Measurements from ENCODE around the gene SMTNL2. TPM values are rescaled to one million over a fixed set of nuclear protein-coding genes. Genes with fewer than 3 reads are reported as not detected.

The SMTNL2 gene
- total RNA-seq, result under 1 TPM in 3 of 6 experiments, not detected in 3; 0.12 to 0.25 (median 0.14) TPM
- long read RNA-seq, result 0 reads

DNA sequence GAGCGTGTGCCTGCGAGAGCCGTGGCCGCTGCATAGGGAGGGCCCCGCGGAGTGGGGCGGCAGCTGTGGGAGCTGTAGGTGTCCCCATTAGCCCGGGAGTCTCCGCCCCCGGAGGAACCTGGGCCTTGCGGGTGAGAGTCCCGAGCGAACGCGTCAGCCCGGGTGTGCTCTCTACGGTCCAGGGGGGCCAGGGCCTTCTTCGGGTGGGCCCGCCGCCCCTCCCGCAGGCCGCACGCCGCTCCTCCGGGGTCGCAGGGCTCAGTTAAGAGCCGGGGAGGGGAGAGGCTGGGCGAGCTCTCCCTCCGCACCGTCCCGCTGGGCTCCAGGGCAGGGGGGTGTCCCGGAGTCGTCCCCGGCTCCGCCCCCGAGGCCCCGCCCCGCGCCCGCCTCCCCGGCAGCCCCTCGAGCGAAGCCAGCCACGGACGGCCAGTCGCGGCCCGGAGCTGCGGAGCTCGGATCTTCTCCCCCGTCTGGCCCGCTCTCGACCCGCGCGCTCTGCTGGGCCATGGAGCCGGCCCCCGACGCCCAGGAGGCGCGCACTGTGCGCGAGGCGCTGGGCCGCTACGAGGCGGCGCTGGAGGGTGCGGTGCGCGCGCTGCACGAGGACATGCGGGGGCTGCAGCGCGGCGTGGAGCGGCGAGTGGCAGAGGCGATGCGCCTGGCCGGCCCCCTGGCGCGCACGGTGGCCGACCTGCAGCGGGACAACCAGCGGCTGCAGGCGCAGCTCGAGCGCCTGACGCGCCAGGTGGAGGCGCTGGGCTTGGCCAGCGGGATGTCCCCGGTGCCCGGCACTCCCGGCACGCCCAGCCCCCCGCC is at the start of gene SMTNL2:
Gene SMTNL2 (plus strand): TSS at position 429 of the 816 bp plus-strand sequence. CDS start 77 bp downstream, at position 506.
- no peak for DNase-seq
- Histone ChIP-seq H3K27me3 (peaks cover 6 to 7% of the 10 kb centered on the region in 2 donors), H3K9me3 (no peaks in the 10 kb centered on the region), H3K4me3 (peak within 1 kb of the TSS; percentile 21 to 36 (median 33)), H3K27ac (no peak within 1 kb of the TSS), H3K36me3 (no peaks in the 10 kb centered on the region), H3K4me1 (peaks cover 0 to 10% (median 3%) of the 10 kb centered on the region in 4 donors)
- TF ChIP-seq, protein P1, sequence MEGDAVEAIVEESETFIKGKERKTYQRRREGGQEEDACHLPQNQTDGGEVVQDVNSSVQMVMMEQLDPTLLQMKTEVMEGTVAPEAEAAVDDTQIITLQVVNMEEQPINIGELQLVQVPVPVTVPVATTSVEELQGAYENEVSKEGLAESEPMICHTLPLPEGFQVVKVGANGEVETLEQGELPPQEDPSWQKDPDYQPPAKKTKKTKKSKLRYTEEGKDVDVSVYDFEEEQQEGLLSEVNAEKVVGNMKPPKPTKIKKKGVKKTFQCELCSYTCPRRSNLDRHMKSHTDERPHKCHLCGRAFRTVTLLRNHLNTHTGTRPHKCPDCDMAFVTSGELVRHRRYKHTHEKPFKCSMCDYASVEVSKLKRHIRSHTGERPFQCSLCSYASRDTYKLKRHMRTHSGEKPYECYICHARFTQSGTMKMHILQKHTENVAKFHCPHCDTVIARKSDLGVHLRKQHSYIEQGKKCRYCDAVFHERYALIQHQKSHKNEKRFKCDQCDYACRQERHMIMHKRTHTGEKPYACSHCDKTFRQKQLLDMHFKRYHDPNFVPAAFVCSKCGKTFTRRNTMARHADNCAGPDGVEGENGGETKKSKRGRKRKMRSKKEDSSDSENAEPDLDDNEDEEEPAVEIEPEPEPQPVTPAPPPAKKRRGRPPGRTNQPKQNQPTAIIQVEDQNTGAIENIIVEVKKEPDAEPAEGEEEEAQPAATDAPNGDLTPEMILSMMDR (IDR thresholded peaks at IDR 0.05), result no peak
- TF ChIP-seq POLR2A (IDR thresholded peaks at IDR 0.05), result no peak
- WGBS (ENCODE audit: insufficient coverage, low coverage, low lambda C conversion rate, missing lambda C conversion rate), result 5% methylated on average over 8 of the region's 100 CpGs
- ATAC-seq, result peak; percentile 5 to 41 (median 14)
- intact Hi-C loops (cut with DNase I), result no loop called here

DNA sequence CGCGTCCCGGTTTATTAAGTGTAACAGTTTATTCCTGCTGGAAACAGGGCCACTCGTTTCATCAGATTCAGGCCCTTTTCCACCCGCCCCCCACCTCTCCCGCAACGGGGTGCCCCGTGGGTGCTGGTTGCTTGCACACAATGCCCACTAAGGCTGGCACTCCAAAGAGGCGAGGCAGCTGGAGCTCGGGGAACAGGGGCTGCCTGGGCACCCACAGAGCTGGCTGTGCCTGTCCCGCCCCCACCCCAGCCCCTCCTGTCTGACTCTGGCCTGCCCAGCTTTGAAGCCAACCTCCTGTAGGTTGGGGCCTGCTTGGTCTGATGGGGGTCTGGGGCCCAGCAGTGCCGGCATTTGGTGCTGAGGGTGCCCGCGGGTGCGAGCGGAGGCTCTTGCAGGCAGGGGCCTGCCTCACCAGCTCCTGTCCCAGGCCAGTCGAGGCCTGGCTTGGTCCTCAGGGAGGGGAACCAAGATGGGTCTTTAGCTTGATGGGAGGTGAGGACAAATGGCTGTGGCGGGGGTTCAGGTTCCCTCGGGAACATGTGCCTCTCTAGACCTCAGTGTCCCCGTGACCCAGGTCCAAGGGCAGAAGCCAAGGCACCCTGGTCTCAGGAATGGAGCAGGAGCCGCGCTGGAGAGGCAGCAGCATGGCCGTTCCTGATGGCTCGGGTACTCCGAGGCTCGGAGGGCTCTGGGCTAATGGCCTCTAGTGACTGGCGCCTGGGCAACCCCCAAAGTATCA is 49.2 kb upstream of the SMTNL2 start:
- H3K4me1 ChIP-seq, result peaks cover 0 to 22% (median 7%) of the 10 kb centered on the region in 4 donors
- intact Hi-C loops (cut with DNase I), result no loop called here
- no peak overlapping the region for H3K4me3 ChIP-seq
- no peaks in the 10 kb centered on the region for H3K9me3 ChIP-seq
- H3K27ac ChIP-seq, result no peak overlapping the region
- TF ChIP-seq, protein P1 (IDR thresholded peaks at IDR 0.05), result no peak
- no peak for TF ChIP-seq POLR2A (IDR thresholded peaks at IDR 0.05)
- H3K36me3 ChIP-seq, result peaks cover 0 to 9% (median 2%) of the 10 kb centered on the region in 4 donors
- DNase-seq (peak in 2 of 3 donors; percentile 24 to 55), ATAC-seq (no peak)
- 72% methylated on average over 8 of the region's 27 CpGs for WGBS (ENCODE audit: insufficient coverage, low coverage, low lambda C conversion rate, missing lambda C conversion rate)
- no peaks in the 10 kb centered on the region for H3K27me3 ChIP-seq

DNA sequence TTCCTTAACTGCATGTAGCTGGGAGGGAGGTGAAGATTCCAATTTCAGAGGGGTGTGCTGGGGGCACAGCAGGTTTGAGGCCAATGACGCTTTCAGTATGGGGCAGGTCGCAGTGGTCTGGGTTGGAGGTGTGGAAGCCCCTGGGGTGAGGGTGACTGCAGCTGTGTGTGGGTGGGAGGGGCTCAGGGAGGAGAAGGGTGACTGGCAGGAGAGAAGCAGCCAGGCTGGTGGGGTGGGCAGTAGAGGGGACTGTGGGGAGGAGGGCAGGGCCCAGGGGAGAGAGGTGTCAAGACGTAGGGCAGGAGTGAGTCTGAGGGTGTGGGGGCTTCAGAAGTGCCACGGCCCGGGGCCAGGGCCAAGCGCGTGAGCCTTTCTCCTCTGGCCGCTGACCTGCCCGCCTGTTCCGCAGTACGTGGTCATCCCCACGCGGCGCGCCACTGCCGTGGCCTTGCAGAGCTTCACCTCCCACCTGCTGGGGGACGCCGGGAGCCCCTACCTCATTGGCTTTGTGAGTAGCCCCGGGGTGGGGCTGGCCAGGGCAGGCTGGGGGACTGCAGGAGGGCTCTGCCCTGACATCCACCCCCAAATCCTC is 48.6 kb upstream of the SMTNL2 start:
- TF ChIP-seq, protein P1 (IDR thresholded peaks at IDR 0.05), result no peak
- no peak for TF ChIP-seq POLR2A (IDR thresholded peaks at IDR 0.05)
- ATAC-seq (no peak), DNase-seq (peak in 1 of 3 donors; percentile 58)
- Histone ChIP-seq H3K27ac (no peak overlapping the region), H3K9me3 (no peaks in the 10 kb centered on the region), H3K4me1 (peaks cover 0 to 22% (median 7%) of the 10 kb centered on the region in 4 donors), H3K36me3 (peaks cover 0 to 11% (median 2%) of the 10 kb centered on the region in 4 donors), H3K27me3 (no peaks in the 10 kb centered on the region), H3K4me3 (no peak overlapping the region)
- intact Hi-C loops (cut with DNase I), result no loop called here
- 68% methylated on average over 5 of the region's 19 CpGs for WGBS (ENCODE audit: insufficient coverage, low coverage, low lambda C conversion rate, missing lambda C conversion rate)

DNA sequence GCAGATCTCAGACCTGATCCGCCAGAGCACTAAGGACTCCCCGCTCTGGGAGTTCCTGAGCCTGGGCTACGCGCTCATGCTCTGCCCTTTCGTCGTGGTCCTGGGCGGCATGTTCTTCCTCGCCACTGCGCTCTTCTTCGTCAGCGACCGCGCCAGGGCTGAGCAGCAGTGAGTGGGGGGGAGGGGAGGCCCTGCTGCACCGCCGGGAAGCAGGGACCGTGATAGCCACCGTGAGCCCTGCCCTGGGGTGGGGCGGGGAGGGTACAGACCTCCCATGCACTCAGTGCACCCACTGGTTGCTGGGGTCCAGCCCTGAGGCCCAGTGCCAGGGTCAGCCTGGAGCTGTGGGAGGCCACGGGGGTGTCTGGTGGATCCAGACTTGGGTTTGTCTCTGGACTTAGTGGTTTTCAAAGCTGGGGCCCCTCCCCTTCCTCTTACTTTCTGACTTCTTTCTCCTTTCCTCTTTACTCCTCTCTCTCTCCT is 48.0 kb upstream of the SMTNL2 start:
- DNase-seq, result peak in 1 of 3 donors; percentile 58
- H3K9me3 ChIP-seq, result no peaks in the 10 kb centered on the region
- TF ChIP-seq POLR2A (IDR thresholded peaks at IDR 0.05), result no peak
- TF ChIP-seq, protein P1 (IDR thresholded peaks at IDR 0.05), result no peak
- WGBS (ENCODE audit: insufficient coverage, low coverage, low lambda C conversion rate, missing lambda C conversion rate), result 56% methylated on average over 6 of the region's 19 CpGs
- no peaks in the 10 kb centered on the region for H3K27me3 ChIP-seq
- peaks cover 0 to 22% (median 7%) of the 10 kb centered on the region in 4 donors for H3K4me1 ChIP-seq
- H3K27ac ChIP-seq, result no peak overlapping the region
- no peak for ATAC-seq
- H3K36me3 ChIP-seq, result peaks cover 0 to 11% (median 2%) of the 10 kb centered on the region in 4 donors
- H3K4me3 ChIP-seq, result no peak overlapping the region
- intact Hi-C loops (cut with DNase I), result no loop called here

Data from right lobe of liver (tissue), 6 donors.